ENCODE results near the gene CCN5. TPM values are rescaled to one million over a fixed set of nuclear protein-coding genes. Genes with fewer than 3 reads are reported as not detected.

CCN5 gene
- total RNA-seq, 1 experiment from 2014 or later = 0.37 TPM

- no peak overlapping the region; the same call in 1 of the 2 replicates for H3K4me3 Mint-ChIP-seq
- ChIA-PET POLR2A (no interaction called here), CTCF (interaction anchor here (0.7 to 1.6 kb wide), 4 partner anchors 11 to 59 kb away, joined by 3 to 4 read pairs (median 4); no protein-coding TSS in a partner anchor)
- ATAC-seq (no peak), DNase-seq (ENCODE audit: low spot score) (no peak)
- peaks cover 1% of the 10 kb centered on the region for H3K9me3 Mint-ChIP-seq
- H3K36me3 Mint-ChIP-seq = no peaks in the 10 kb centered on the region
- H3K27ac Mint-ChIP-seq = no peak overlapping the region
- TF ChIP-seq ZNF423 (CRISPR knock-in tag; IDR thresholded peaks at IDR 0.05) (no peak), CREM (CRISPR knock-in tag; IDR thresholded peaks at IDR 0.05) (no peak), ZNF425 (CRISPR knock-in tag; conservative IDR thresholded peaks at IDR 0.05) (no peak), SMAD3 (CRISPR knock-in tag; IDR thresholded peaks at IDR 0.05; ENCODE audit: borderline replicate concordance) (no peak), USF2 (CRISPR knock-in tag; IDR thresholded peaks at IDR 0.05) (no peak), ELF4 (CRISPR knock-in tag; IDR thresholded peaks at IDR 0.05; ENCODE audit: low read depth) (no peak), FOXJ3 (CRISPR knock-in tag; IDR thresholded peaks at IDR 0.05; ENCODE audit: borderline replicate concordance) (no peak), ESRRA (CRISPR knock-in tag; IDR thresholded peaks at IDR 0.05; ENCODE audit: borderline replicate concordance) (no peak), SP1 (CRISPR knock-in tag; conservative IDR thresholded peaks at IDR 0.05) (no peak), TEAD1 (CRISPR knock-in tag; IDR thresholded peaks at IDR 0.05) (no peak), PRRX2 (CRISPR knock-in tag; IDR thresholded peaks at IDR 0.05) (no peak), ZNF416 (CRISPR knock-in tag; IDR thresholded peaks at IDR 0.05) (no peak), ZNF671 (CRISPR knock-in tag; IDR thresholded peaks at IDR 0.05) (no peak), CDX4 (CRISPR knock-in tag; IDR thresholded peaks at IDR 0.05; ENCODE audit: borderline replicate concordance) (no peak)
- TF ChIP-seq, protein P1, sequence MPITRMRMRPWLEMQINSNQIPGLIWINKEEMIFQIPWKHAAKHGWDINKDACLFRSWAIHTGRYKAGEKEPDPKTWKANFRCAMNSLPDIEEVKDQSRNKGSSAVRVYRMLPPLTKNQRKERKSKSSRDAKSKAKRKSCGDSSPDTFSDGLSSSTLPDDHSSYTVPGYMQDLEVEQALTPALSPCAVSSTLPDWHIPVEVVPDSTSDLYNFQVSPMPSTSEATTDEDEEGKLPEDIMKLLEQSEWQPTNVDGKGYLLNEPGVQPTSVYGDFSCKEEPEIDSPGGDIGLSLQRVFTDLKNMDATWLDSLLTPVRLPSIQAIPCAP (CRISPR knock-in tag; IDR thresholded peaks at IDR 0.05) = no peak
- TF ChIP-seq, protein P2, sequence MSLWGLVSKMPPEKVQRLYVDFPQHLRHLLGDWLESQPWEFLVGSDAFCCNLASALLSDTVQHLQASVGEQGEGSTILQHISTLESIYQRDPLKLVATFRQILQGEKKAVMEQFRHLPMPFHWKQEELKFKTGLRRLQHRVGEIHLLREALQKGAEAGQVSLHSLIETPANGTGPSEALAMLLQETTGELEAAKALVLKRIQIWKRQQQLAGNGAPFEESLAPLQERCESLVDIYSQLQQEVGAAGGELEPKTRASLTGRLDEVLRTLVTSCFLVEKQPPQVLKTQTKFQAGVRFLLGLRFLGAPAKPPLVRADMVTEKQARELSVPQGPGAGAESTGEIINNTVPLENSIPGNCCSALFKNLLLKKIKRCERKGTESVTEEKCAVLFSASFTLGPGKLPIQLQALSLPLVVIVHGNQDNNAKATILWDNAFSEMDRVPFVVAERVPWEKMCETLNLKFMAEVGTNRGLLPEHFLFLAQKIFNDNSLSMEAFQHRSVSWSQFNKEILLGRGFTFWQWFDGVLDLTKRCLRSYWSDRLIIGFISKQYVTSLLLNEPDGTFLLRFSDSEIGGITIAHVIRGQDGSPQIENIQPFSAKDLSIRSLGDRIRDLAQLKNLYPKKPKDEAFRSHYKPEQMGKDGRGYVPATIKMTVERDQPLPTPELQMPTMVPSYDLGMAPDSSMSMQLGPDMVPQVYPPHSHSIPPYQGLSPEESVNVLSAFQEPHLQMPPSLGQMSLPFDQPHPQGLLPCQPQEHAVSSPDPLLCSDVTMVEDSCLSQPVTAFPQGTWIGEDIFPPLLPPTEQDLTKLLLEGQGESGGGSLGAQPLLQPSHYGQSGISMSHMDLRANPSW (CRISPR knock-in tag; conservative IDR thresholded peaks at IDR 0.05; ENCODE audit: low read depth) = no peak
- peaks cover 60% of the 10 kb centered on the region for H3K27me3 Mint-ChIP-seq (ENCODE audit: low read depth)
- H3K4me1 Mint-ChIP-seq = peaks cover 15% of the 10 kb centered on the region
These were observed 28.9 kb downstream of the CCN5 start for GRCh38 chr20:44743916-44744655.

GRCh38 chr20:44745122-44745597 is 30.0 kb downstream of the CCN5 start:
- CTCF ChIA-PET = interaction anchor here (1.6 kb wide), 1 partner anchor 12 kb away, joined by 4 read pairs; no protein-coding TSS in a partner anchor
- POLR2A ChIA-PET = no interaction called here
- peaks cover 60% of the 10 kb centered on the region for H3K27me3 Mint-ChIP-seq (ENCODE audit: low read depth)
- no peak for DNase-seq (ENCODE audit: low spot score)
- H3K4me3 Mint-ChIP-seq = peak overlapping the region; percentile 68
- H3K36me3 Mint-ChIP-seq = no peaks in the 10 kb centered on the region
- ATAC-seq = no peak
- no peaks in the 10 kb centered on the region for H3K9me3 Mint-ChIP-seq
- peaks cover 15% of the 10 kb centered on the region for H3K4me1 Mint-ChIP-seq
- no peak overlapping the region for H3K27ac Mint-ChIP-seq
- TF ChIP-seq FOXP4 (CRISPR knock-in tag; IDR thresholded peaks at IDR 0.05) (no peak), FOXK1 (CRISPR knock-in tag; IDR thresholded peaks at IDR 0.05) (no peak), CDX4 (CRISPR knock-in tag; IDR thresholded peaks at IDR 0.05; ENCODE audit: borderline replicate concordance) (no peak), ZNF281 (CRISPR knock-in tag; IDR thresholded peaks at IDR 0.05) (no peak)
